G401 (cell line): ENCODE data around the gene NR3C1. TPM values are rescaled to one million over a fixed set of nuclear protein-coding genes. Genes with fewer than 3 reads are reported as not detected.
"Not testable (repeated sequence)": the region's sequence is repeated elsewhere in the genome, so short reads cannot be mapped to it uniquely, and the experiment has no call there.

Source experiments
- DNase-seq: peaks from one replicate; pipeline ENCODE4 v3.0.0-alpha.2; 2015; ENCODE audit warnings: low spot score
- in situ Hi-C: cut with HindIII; loops from 2 replicates; pipeline ENCODE4 v1.10.0; 2016; ENCODE audit warnings: low sequenced_read_pairs, mixed read lengths
- total RNA-seq: library from RNA; depleted of rRNA; stranded (reverse); fragments of >200 nt; shearing (Covaris generic); gene quantifications from 2 replicates; pipeline ENCODE4 v1.2.3, GENCODE V29; 2014

NR3C1 gene
- total RNA-seq, 1 experiment from 2014 or later: not detected

DNA sequence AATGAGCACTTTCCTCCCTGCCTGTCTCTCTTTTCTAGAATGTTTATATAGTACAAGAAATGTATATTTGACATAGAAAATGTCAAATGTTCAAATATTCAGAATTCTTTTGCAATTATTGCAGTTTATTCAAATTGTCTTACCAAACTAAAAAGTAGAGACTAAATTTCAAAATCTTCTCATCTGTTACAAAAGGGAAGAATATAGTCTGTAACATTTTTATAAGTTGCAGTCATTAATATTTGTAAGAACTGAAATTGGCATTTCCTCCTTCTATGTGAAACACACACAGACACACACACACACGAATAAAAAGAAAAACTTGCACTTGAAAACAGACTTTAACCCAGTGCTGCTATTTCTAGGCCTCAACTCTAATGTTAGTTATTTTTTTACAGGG lies 56.4 kb downstream of the NR3C1 start:
- in situ Hi-C loops: no loop called here
- no peak for DNase-seq

- DNase-seq: no peak
- in situ Hi-C loops: no loop called here
Measured at GRCh38 chr5:143345671-143346440, 57.6 kb downstream of the NR3C1 start.

GRCh38 chr5:143343042-143343441 lies 60.4 kb downstream of the NR3C1 start:
- DNase-seq: no peak
- in situ Hi-C loops: no loop called here

DNA sequence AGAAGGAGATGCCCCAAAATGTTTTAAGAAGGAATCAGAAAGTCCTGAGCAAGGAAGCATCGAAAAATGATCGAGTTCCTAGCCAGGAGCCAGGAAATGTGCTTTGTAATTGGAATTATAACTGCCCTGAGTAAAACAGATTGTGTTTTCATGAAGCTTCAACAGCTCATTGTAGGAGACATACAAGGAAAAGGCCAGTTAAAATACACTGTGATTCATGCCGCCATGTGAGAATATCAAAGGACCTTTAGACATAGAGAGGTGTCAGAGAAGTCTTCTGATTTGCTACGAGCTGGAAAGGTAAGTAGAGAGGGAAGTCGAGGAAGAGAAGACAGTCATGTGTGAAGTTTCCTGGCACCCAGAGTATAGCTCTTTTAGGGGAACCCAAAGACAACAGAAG lies 60.9 kb downstream of the NR3C1 start:
- peak; percentile 22 for DNase-seq
- in situ Hi-C loops: no loop called here

GRCh38 chr5:143341807-143342570 lies 61.5 kb downstream of the NR3C1 start:
- peak; percentile 30 for DNase-seq
- in situ Hi-C loops: no loop called here

DNA sequence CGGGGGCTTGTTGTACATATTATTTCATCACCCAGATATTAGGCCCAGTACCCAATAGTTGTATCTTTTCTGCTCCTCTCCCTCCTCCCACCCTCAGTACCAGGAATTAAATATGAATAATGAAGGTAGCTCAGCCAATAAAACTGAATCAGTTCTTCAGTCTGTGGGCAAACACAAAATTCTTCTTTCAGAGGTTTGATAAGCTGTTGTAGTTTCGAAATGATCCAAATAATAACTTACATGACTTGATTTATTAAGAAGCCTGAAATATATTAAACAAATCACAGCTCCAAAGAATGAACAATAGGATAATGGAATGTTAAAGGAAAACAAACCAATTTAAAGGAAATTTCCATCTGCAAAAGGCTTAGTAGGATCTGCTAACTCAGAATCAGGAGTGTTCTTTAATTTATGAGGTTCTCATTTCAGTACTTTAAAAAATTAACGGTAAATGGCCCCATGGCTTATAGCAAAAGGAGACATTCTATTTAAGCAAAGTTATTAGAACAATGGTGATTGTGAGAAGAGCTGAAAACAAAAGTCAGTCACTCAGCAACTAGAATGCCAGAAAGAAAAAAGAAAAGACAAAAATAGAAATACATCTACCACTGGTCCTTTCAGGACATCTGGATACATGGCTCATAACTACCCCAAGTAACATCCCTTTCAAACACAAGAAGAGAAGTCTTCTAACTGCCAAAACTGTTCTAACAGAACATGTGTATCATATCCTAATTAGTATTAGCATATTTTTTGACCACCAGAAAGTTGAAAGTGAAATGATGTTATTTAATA lies 62.4 kb downstream of the NR3C1 start:
- in situ Hi-C loops: no loop called here
- DNase-seq: no peak

GRCh38 chr5:143338658-143339366 lies 64.7 kb downstream of the NR3C1 start:
- in situ Hi-C loops: no loop called here
- no peak for DNase-seq

- in situ Hi-C loops: no loop called here
- no peak for DNase-seq
Measured at GRCh38 chr5:143337946-143338345, 65.5 kb downstream of the NR3C1 start.

DNA sequence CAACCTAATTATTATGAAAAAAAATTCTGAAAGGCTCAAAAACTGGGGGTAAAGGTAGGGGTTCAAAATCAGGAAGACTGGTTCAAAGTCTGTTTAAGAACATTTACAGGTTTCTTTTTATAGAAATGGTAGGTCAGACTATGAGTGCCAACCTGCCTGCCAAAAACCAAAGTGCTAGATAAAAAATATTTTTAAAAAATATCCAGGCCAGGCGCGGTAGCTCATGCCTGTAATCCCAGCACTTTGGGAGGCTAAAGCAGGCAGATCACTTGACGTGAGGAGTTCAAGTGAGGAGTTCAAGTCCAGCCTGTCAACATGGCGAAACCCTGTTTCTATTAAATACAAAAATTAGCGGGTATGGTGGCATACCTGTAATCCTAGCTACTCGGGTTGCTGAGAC lies 67.0 kb downstream of the NR3C1 start:
- no peak for DNase-seq
- in situ Hi-C loops: no loop called here

DNA sequence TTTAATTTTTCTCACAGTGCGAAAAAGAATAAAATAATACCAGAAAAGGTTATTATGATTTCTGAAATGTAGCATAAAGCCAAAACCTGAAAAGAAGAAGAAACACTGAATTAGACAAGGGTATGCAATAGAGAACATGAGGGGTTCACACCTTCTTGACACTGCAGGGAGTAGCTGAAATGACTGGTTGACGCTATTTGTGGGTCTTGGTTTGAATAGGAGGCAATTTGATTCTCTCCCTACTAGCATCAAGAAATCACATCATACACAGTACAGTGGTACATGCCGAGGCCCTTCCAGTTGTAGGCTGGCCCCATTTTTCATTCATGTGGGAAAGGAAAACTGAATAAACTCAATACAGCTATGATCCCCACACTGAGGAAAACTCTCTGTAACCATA lies 68.6 kb downstream of the NR3C1 start:
- in situ Hi-C loops: no loop called here
- no peak for DNase-seq

DNA sequence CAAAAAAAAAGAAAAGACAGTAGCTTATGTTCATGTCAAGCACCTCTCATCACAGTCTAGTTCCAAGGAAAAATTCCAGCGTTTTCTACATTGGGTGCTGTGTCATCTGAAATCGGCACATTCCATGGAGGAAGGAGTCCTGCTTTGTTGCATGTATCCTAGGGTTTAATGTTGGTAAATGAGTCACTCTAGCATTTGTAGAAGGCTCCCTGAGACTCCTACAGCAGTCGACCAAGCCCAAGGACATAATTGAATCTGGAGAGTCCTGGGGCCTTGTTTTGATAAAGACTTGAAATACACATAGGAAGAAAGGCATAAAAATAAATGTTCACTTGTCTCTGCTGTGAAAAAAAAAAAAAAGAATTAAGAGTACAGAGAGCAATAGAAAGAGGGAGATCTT lies 69.1 kb downstream of the NR3C1 start:
- DNase-seq, in situ Hi-C loops: not testable (repeated sequence)

DNA sequence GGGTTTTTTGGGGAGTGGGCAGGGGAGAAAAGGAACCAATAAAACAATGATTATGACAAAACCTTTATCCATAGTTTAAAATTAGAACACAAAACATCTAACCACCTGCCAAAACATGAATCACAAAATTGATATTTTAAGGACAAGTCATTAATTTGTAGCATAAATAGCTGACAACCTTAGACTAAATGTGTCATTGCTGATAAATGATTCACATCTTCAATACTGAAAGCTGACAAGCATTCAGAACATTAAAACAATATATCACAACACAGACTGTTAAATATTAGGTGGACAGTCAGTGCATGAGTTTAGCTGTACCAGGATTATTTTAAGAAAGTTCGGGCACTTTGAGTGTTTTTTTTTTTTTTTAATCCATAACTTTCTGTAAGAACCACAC lies 71.5 kb downstream of the NR3C1 start:
- in situ Hi-C loops: no loop called here
- no peak for DNase-seq

DNA sequence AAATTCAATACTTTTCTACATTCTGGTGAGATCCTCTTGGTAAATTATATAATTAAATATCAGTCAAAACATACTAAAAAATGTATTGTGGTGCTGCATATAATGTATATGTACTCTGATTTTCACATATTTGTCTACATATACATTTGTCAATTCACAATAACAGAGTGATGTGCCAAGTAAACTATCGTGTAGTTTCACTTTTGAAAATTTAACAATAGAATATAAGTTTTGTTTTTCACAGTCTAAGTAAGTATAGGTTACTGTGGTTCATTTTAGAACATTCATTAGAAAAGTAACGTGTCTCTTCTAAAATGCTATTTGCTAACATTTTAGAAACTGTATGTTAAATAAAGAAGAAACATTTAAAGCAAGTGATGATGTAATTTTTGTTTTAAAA lies 73.6 kb downstream of the NR3C1 start:
- no peak for DNase-seq
- in situ Hi-C loops: no loop called here

DNA sequence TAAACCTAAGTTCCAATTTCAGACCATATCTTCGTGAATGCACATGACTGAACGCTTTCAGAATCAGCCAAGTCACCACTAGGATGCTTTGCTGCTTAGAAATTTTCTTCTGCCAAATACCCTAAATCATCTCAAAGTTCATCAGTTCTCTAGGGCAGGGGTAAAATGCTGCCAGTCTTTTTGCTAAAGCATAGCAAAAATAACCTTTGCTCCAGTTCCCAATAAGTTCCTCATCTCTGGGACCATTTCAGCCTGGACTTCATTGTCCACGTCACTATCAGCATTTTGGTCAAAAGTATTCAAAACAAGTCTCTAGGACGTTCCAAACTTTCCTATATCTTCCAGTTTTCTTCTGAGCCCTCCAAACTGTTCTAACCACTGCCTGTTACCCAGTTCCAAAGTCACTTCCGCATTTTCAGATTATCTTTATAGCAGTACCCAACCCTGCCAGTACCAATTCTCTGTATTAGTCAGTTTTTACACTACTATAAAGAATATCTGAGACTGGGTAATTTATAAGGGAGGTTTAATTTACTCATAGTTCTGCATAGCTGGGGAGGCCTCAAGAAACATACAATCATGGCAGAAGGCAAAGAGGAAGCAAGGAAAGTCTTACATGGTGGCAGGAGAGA lies 74.8 kb downstream of the NR3C1 start:
- DNase-seq: no peak
- in situ Hi-C loops: no loop called here

GRCh38 chr5:143325086-143325485 lies 78.4 kb downstream of the NR3C1 start:
- DNase-seq, in situ Hi-C loops: not testable (repeated sequence)

- in situ Hi-C loops, DNase-seq: not testable (repeated sequence)
Measured at GRCh38 chr5:143322931-143323630, 80.4 kb downstream of the NR3C1 start.

DNA sequence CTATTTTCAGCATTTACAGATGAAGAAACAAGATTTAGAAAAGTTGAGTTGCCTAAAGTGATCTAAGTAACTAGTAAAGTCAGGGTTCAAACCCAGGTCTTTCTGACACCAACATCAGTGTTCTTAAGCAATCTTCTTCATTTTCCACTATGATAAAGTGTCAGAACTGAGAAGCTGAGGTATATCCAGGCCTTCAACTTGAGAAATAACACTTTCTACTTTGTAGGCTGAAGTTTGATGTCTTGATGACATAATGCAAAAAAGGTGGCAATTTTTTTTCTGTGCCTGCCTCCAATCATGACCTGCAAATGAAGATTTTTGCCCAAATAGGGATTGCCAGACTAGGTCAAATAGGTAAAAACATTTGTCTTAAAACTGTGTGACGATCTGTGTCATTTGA lies 81.3 kb downstream of the NR3C1 start:
- DNase-seq: no peak
- in situ Hi-C loops: no loop called here
